KOPT-K1 (cell line): ENCODE results near the gene RSBN1.

Experiments used
- H3K27ac ChIP-seq: fragments of 200-600 bp; sonication (generic); 2 replicates; pipeline ENCODE4 v1.5.1; 2016; ENCODE audit warnings: antibody characterized with exemption, mild to moderate bottlenecking, low read depth, low read length; ENCODE audit not compliant: poor library complexity, severe bottlenecking
- H3K36me3 ChIP-seq: fragments of 200-600 bp; sonication (generic); 2 replicates; pipeline ENCODE4 v1.5.1; 2017; ENCODE audit warnings: antibody characterized with exemption, mild to moderate bottlenecking, low read length, moderate library complexity; ENCODE audit not compliant: insufficient read depth
- H3K9me3 ChIP-seq: fragments of 200-600 bp; sonication (generic); 2 replicates; pipeline ENCODE4 v1.5.1; 2017; ENCODE audit warnings: antibody characterized with exemption, low read length, mild to moderate bottlenecking; ENCODE audit not compliant: insufficient read depth, poor library complexity, severe bottlenecking

Gene RSBN1

GRCh38 chr1:113802367-113803007 lies 9.8 kb downstream of the RSBN1 start:
- Histone ChIP-seq H3K9me3 (peaks cover 9% of the 10 kb centered on the region), H3K36me3 (peaks cover 36% of the 10 kb centered on the region), H3K27ac (no peak overlapping the region)

GRCh38 chr1:113800487-113800886 lies 11.8 kb downstream of the RSBN1 start:
- peaks cover 9% of the 10 kb centered on the region for H3K9me3 ChIP-seq
- no peak overlapping the region for H3K27ac ChIP-seq
- H3K36me3 ChIP-seq = peaks cover 41% of the 10 kb centered on the region

- H3K27ac ChIP-seq = no peak overlapping the region
- H3K36me3 ChIP-seq = peaks cover 49% of the 10 kb centered on the region
- no peaks in the 10 kb centered on the region for H3K9me3 ChIP-seq
Observed at GRCh38 chr1:113797472-113797871, 14.8 kb downstream of the RSBN1 start.

- H3K36me3 ChIP-seq = peaks cover 67% of the 10 kb centered on the region
- no peaks in the 10 kb centered on the region for H3K9me3 ChIP-seq
- H3K27ac ChIP-seq = no peak overlapping the region
Observed at GRCh38 chr1:113793878-113794834, 18.1 kb downstream of the RSBN1 start.

GRCh38 chr1:113792986-113793385 lies 19.3 kb downstream of the RSBN1 start:
- peaks cover 74% of the 10 kb centered on the region for H3K36me3 ChIP-seq
- H3K9me3 ChIP-seq = no peaks in the 10 kb centered on the region
- H3K27ac ChIP-seq = peak overlapping the region; percentile 38

GRCh38 chr1:113792471-113792870 lies 19.8 kb downstream of the RSBN1 start:
- Histone ChIP-seq H3K27ac (peak overlapping the region; percentile 38), H3K9me3 (no peaks in the 10 kb centered on the region), H3K36me3 (peaks cover 71% of the 10 kb centered on the region)

- H3K36me3 ChIP-seq = peaks cover 48% of the 10 kb centered on the region
- no peak overlapping the region for H3K27ac ChIP-seq
- H3K9me3 ChIP-seq = no peaks in the 10 kb centered on the region
Observed at GRCh38 chr1:113788802-113789201, 23.5 kb downstream of the RSBN1 start.

GRCh38 chr1:113787663-113788062 lies 24.6 kb downstream of the RSBN1 start:
- H3K27ac ChIP-seq = no peak overlapping the region
- peaks cover 41% of the 10 kb centered on the region for H3K36me3 ChIP-seq
- no peaks in the 10 kb centered on the region for H3K9me3 ChIP-seq

GRCh38 chr1:113786069-113786468 lies 26.2 kb downstream of the RSBN1 start:
- Histone ChIP-seq H3K36me3 (peaks cover 41% of the 10 kb centered on the region), H3K9me3 (no peaks in the 10 kb centered on the region), H3K27ac (no peak overlapping the region)

- no peaks in the 10 kb centered on the region for H3K9me3 ChIP-seq
- peak overlapping the region; percentile 71 for H3K27ac ChIP-seq
- H3K36me3 ChIP-seq = peaks cover 24% of the 10 kb centered on the region
Observed at GRCh38 chr1:113784104-113784779, 28.0 kb downstream of the RSBN1 start.

GRCh38 chr1:113783254-113784103 lies 28.8 kb downstream of the RSBN1 start:
- Histone ChIP-seq H3K9me3 (no peaks in the 10 kb centered on the region), H3K27ac (peak overlapping the region; percentile 71), H3K36me3 (peaks cover 19% of the 10 kb centered on the region)

GRCh38 chr1:113782406-113782805 lies 29.9 kb downstream of the RSBN1 start:
- no peaks in the 10 kb centered on the region for H3K9me3 ChIP-seq
- H3K27ac ChIP-seq = peak overlapping the region; percentile 71

GRCh38 chr1:113780374-113781146 lies 31.7 kb downstream of the RSBN1 start:
- Histone ChIP-seq H3K27ac (peak overlapping the region; percentile 40), H3K36me3 (peaks cover 22% of the 10 kb centered on the region), H3K9me3 (no peaks in the 10 kb centered on the region)

More at GRCh38 chr1:113782406-113782805, 29.9 kb downstream of the RSBN1 start:
- H3K36me3 ChIP-seq = peaks cover 18% of the 10 kb centered on the region

- H3K9me3 ChIP-seq = no peaks in the 10 kb centered on the region
- no peak overlapping the region for H3K27ac ChIP-seq
- H3K36me3 ChIP-seq = peaks cover 32% of the 10 kb centered on the region
Observed at GRCh38 chr1:113779542-113779941, 32.7 kb downstream of the RSBN1 start.
